GM18868 (cell line): Measurements from ENCODE around the gene PHKA2.
A peak's percentile ranks its signal among the peaks of the same experiment; 100 is the strongest.
"Not testable (repeated sequence)": the region's sequence is repeated elsewhere in the genome, so short reads cannot be mapped to it uniquely, and the experiment has no call there.

Experiments
- ATAC-seq: cut with Tn5 transposase; IDR thresholded peaks from one replicate; pipeline ENCODE4 v1.9.1; 2021; ENCODE audit warnings: mild to moderate bottlenecking, moderate library complexity; ENCODE audit not compliant: unreplicated experiment

Gene PHKA2

DNA sequence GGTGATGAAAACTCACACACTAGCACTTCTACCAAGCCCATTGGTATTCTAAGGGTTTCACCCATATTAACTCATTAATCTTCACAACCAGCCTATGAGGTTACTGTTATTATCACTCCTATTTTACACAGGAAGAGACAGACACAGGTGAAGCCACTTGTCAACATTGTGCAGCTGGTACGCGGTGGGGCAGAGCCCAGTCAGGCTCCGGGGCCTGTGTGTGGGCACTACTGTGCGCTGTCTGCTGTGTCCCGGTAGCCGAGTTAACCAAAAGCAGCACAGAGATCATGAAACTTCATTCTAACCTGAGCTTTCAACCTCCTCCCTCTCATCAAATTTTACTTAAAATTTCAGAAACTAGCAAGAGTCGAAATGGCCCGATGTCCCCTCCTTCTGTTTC lies 111.3 kb downstream of the PHKA2 start:
- no peak for ATAC-seq

DNA sequence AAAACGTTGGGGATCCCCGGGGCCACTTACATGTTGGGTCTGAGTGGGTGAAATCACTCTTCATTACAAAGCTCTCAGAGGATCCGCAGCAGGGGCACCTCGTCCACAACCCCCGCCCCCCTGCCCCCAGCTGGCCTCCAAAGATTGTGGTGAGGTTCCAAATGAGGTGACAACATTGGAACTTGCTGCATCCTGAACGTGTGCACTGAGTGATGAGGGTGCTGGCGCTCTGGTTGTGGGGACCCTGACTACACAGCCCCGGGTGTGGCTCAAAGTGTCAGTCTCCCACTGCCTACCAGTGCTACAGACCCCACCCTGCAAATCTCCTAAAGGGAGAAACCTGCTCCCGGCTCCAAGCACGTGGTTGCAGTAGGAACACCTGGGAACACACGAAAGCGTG lies 111.9 kb downstream of the PHKA2 start:
- no peak for ATAC-seq

- no peak for ATAC-seq
Measured at GRCh38 chrX:18871161-18871890, 112.6 kb downstream of the PHKA2 start.

DNA sequence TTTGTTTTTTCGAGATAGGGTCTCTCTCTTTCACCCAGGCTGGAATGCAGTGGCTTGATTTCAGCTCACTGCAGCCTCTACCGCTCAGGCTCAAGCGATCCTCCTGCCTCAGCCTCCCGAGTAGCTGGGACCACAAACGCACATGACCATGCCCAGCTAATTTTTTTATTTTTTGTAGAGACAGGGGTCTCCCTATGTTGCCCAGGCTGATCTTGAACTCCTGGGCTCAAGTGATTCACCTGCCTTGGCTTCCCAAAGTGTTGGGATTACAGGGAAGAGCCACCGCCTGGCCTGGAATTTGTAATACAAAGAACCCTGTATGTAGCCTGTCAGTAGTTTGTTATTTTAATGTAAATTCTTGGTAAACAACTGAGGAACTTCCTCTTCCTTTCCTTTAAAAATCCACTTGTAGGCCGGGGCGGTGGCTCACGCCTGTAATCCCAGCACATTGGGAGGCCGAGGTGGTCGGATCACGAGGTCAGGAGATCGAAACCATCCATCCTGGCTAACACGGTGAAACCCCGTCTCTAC lies 119.5 kb downstream of the PHKA2 start:
- ATAC-seq = no peak

DNA sequence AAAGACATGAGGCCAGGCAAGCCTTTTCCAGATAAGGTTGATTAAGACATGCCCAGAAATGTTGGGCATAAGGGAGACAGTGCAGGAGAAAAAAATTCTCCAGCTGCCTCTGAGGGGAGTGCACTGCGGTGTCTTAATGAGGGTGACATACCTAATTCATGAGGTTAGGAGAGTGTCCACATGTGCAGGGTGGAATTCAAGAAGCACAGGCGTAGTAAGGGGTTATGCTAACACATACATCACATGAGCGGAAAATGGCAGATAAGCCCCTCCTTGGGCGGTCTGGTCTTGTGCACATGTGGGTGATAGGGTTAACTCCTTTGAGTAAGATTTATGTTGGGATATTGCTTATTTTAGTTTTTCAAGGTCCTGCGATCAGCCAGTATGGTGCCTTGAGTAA lies 122.4 kb downstream of the PHKA2 start:
- no peak for ATAC-seq

- ATAC-seq = no peak
Measured at GRCh38 chrX:18856645-18856997, 127.3 kb downstream of the PHKA2 start.

DNA sequence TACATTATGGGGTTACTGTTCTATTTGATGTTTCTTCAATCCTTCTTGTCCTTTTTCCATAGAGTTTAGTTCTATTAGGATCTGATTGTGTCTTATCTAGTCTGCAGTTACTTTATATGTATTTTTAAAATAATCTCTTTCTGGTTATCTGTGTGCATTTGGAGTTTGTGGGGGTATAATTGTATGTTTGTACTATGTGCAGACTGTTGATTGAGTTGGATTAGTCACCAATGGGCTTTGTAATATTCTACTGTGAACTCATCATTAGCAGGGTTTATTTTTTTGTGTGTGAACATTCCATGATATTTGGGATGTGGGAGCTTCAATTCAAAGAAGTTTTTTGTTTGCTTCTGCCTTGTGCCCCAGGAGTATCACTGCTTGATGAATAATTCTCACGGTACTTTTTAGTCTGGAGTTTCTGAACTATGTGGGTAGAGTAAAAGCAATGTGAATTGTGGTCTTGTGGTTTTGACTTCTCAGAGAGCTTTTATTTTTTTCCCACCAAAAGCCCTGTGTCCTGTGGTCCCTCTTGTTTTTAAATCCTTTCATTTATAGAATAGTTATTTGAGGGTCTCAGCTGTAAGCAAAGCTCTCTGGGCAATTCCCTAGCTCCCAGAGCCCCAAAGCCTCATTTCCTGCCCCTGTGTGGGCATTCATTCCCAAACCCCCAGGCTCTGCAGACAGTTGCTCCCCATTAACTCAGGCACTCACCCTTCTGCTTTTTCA lies 127.8 kb downstream of the PHKA2 start:
- peak; percentile 93 for ATAC-seq

GRCh38 chrX:18847901-18848300 lies 136.0 kb downstream of the PHKA2 start:
- ATAC-seq = not testable (repeated sequence)
